ENCODE data around the gene TLK2. TPM values are rescaled to one million over a fixed set of nuclear protein-coding genes. Genes with fewer than 3 reads are reported as not detected.

Gene TLK2
- polyA plus RNA-seq, 1 donor (not counting 4 experiments of a cell fraction or from before 2014, with no cell fraction given): 33.4 TPM

GRCh38 chr17:62566996-62567578 is 88.5 kb downstream of the TLK2 start:
- H2AFZ ChIP-seq (ENCODE audit: control insufficient read depth, low read length): no peak overlapping the region
- no peaks in the 10 kb centered on the region for H4K20me1 ChIP-seq (ENCODE audit: control insufficient read depth, extremely low read depth, insufficient read depth, low read length)
- dilution Hi-C loops (cut with MboI; ENCODE audit: extremely low pct_ligation_motif_present, low sequenced_read_pairs): no loop called here
- no peak overlapping the region for H3K4me3 ChIP-seq (ENCODE audit: control insufficient read depth in 2 of 3, extremely low read depth in 1 of 3, insufficient read depth in 2 of 3, low read depth in 1 of 3, low read length in 3 of 3)
- no peak overlapping the region for H3K27ac ChIP-seq (ENCODE audit: control insufficient read depth, insufficient read depth, low read length)
- H3K9ac ChIP-seq (ENCODE audit: control insufficient read depth, extremely low read depth, insufficient read depth, low read length): no peak overlapping the region
- DNase-seq (ENCODE audit: low read depth, low spot score) (no peak), FAIRE-seq (no peak)
- H3K9me1 ChIP-seq (ENCODE audit: control insufficient read depth, extremely low read depth, insufficient read depth, low read length): no peaks in the 10 kb centered on the region
- no peaks in the 10 kb centered on the region for H3K27me3 ChIP-seq (ENCODE audit: control insufficient read depth, extremely low read depth, insufficient read depth, low read length)
- H3K36me3 ChIP-seq (ENCODE audit: control insufficient read depth in 2 of 2, extremely low read depth in 1 of 2, insufficient read depth in 2 of 2, low read length in 2 of 2): peaks cover 4 to 15% of the 10 kb centered on the region in 2 experiments
- no peak overlapping the region for H3K4me2 ChIP-seq (ENCODE audit: control insufficient read depth, extremely low read depth, insufficient read depth, low read depth, low read length)
- H3K4me1 ChIP-seq (ENCODE audit: control insufficient read depth, extremely low read depth, insufficient read depth, low read length): peaks cover 24% of the 10 kb centered on the region
- H3K79me2 ChIP-seq (ENCODE audit: control insufficient read depth, insufficient read depth, low read length): peaks cover 3% of the 10 kb centered on the region
- TF ChIP-seq, protein P1, sequence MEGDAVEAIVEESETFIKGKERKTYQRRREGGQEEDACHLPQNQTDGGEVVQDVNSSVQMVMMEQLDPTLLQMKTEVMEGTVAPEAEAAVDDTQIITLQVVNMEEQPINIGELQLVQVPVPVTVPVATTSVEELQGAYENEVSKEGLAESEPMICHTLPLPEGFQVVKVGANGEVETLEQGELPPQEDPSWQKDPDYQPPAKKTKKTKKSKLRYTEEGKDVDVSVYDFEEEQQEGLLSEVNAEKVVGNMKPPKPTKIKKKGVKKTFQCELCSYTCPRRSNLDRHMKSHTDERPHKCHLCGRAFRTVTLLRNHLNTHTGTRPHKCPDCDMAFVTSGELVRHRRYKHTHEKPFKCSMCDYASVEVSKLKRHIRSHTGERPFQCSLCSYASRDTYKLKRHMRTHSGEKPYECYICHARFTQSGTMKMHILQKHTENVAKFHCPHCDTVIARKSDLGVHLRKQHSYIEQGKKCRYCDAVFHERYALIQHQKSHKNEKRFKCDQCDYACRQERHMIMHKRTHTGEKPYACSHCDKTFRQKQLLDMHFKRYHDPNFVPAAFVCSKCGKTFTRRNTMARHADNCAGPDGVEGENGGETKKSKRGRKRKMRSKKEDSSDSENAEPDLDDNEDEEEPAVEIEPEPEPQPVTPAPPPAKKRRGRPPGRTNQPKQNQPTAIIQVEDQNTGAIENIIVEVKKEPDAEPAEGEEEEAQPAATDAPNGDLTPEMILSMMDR (optimal IDR thresholded peaks at IDR 0.05 in 1 of 3, IDR thresholded peaks at IDR 0.05 in 1 of 3, conservative IDR thresholded peaks at IDR 0.05 in 1 of 3; ENCODE audit: extremely low read depth in 1 of 3, insufficient read depth in 2 of 3, low read length in 3 of 3): no peak
- TF ChIP-seq EZH2 (IDR thresholded peaks at IDR 0.05; ENCODE audit: low read length): no peak
- peaks cover 2% of the 10 kb centered on the region for H3K9me3 ChIP-seq (ENCODE audit: control insufficient read depth, low read depth, low read length)

DNA sequence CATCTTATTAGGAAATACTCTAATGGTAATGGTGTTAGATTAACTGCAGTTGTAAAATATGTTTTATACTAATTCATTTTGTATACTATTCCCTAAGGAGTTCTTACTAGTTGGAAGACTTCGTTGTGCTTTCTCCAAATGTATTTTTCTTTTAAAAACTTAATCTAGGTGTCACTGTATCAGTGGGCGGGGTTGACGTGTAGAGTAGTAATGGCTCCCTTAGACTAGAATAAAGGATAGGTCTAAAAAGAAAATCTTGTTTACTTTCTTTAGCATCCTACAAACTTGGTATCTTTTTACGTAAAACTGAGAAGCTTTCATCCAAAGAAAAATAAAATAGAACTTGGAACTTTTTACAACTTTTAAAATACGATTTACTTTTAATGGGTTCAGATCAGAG is 93.9 kb downstream of the TLK2 start:
- Histone ChIP-seq H3K27me3 (ENCODE audit: control insufficient read depth, extremely low read depth, insufficient read depth, low read length) (no peaks in the 10 kb centered on the region), H3K79me2 (ENCODE audit: control insufficient read depth, insufficient read depth, low read length) (peaks cover 3% of the 10 kb centered on the region), H3K4me3 (ENCODE audit: control insufficient read depth in 2 of 3, extremely low read depth in 1 of 3, insufficient read depth in 2 of 3, low read depth in 1 of 3, low read length in 3 of 3) (no peak overlapping the region), H3K9me3 (ENCODE audit: control insufficient read depth, low read depth, low read length) (no peaks in the 10 kb centered on the region), H3K4me1 (ENCODE audit: control insufficient read depth, extremely low read depth, insufficient read depth, low read length) (no peaks in the 10 kb centered on the region), H3K9ac (ENCODE audit: control insufficient read depth, extremely low read depth, insufficient read depth, low read length) (no peak overlapping the region), H3K36me3 (ENCODE audit: control insufficient read depth in 2 of 2, extremely low read depth in 1 of 2, insufficient read depth in 2 of 2, low read length in 2 of 2) (peaks cover 9 to 14% of the 10 kb centered on the region in 2 experiments), H3K27ac (ENCODE audit: control insufficient read depth, insufficient read depth, low read length) (no peak overlapping the region), H3K4me2 (ENCODE audit: control insufficient read depth, extremely low read depth, insufficient read depth, low read depth, low read length) (no peak overlapping the region), H3K9me1 (ENCODE audit: control insufficient read depth, extremely low read depth, insufficient read depth, low read length) (no peaks in the 10 kb centered on the region), H2AFZ (ENCODE audit: control insufficient read depth, low read length) (no peak overlapping the region), H4K20me1 (ENCODE audit: control insufficient read depth, extremely low read depth, insufficient read depth, low read length) (no peaks in the 10 kb centered on the region)
- TF ChIP-seq, protein P1 (optimal IDR thresholded peaks at IDR 0.05 in 1 of 3, IDR thresholded peaks at IDR 0.05 in 1 of 3, conservative IDR thresholded peaks at IDR 0.05 in 1 of 3; ENCODE audit: extremely low read depth in 1 of 3, insufficient read depth in 2 of 3, low read length in 3 of 3): no peak
- no peak for TF ChIP-seq EZH2 (IDR thresholded peaks at IDR 0.05; ENCODE audit: low read length)
- dilution Hi-C loops (cut with MboI; ENCODE audit: extremely low pct_ligation_motif_present, low sequenced_read_pairs): no loop called here
- FAIRE-seq: no peak
- DNase-seq (ENCODE audit: low read depth, low spot score): no peak

All from keratinocyte (primary cell).